ENCODE results near the gene EVX2. TPM values are rescaled to one million over a fixed set of nuclear protein-coding genes. Genes with fewer than 3 reads are reported as not detected.

Gene EVX2
- total RNA-seq: not detected

GRCh38 chr2:176083796-176084261 lies at the start of gene EVX2:
Gene EVX2 (minus strand): TSS chr2:176083962. CDS start chr2:176083776, 186 bp downstream.
- DNase-seq (ENCODE audit: low spot score): no peak

DNA sequence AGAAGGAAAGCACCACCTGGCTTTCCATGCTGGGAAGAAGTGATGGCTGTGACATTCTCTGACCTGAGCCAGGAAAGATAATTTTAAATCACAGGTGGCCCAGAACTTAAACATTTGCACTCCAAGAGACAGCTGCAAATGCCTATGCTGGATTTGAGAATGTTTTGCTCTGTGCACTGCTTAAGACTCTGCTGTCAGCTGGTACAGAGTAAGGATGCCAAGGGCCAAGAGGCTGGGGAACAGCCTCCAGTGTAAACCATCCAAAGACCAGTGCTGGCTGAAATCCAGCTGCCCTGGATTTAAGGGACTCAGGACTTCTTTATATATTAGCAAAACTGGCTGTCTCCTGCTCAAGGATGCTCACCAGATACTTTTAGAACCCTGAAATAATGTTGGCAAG lies 49.6 kb upstream of the EVX2 start:
- no peak for DNase-seq (ENCODE audit: low spot score)

GRCh38 chr2:176132205-176133171 lies 48.7 kb upstream of the EVX2 start:
- DNase-seq (ENCODE audit: low spot score): no peak

DNA sequence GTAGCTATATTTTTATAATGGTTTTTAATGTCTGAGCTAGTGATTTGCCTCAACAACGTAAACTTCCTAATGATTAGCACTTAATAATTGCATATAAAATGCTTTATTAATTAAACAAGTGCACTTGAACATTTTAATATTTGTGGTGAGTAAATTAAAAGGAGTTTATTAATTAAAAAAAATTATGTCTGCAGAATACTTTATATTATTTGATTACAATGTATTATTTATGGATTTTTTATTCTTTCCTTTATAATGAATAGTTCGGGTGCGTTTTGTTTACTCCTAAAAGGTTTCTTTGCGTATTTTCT lies 48.0 kb upstream of the EVX2 start:
- no peak for DNase-seq (ENCODE audit: low spot score)

DNA sequence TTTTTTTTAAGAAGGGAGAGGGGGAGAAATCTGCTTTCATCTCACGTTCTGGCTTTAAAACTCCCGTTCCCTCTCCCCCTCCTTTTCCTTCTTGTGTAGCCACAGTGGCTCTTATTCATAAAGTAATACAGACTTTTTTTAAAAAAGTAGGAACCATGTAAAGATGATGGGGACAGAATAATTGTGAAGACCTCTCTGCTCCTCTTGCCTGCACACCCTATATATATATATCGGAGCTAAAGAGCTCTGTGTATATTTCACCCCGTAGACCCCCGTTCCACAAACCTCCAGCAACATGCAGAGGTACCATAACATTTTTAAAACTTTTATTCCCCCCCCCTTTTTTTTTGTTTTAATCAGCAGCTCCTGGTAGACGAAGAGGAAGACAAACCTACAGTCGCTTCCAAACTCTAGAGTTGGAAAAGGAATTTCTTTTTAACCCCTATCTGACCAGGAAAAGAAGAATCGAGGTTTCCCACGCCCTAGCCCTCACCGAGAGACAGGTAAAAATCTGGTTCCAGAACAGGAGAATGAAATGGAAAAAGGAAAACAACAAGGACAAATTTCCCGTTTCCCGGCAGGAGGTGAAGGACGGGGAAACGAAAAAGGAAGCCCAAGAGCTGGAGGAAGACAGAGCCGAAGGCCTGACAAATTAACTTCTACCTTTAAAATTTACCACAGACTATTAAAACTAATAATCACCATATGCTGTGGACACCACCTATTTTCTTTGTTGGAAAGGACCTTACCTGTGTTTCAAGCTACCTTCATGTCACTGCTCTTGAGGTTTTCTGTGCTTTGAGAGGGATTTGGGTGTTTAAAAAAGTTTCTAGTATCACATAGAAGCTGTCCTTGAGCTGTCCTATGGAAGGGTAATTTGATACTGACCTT lies 47.4 kb upstream of the EVX2 start:
- DNase-seq (ENCODE audit: low spot score): no peak

- DNase-seq (ENCODE audit: low spot score): no peak
Measured at GRCh38 chr2:176130147-176130956, 46.6 kb upstream of the EVX2 start.

DNA sequence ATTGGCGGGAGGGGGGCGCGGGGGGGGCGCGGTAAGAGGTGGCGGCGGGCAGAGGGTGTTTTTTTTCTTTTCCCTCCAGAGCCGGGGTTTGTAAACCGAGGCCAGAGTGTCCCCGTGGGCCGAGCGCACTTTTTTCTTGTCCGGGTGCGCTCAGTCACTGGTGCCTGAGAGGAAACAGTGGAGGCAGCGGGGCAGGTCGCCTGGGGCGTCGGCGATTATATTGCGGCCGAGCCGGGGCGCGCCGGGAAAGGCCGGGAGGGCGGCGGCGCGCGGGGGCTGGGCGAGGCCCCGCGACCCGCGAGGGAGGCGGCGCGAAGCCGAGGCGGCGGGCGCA lies 46.0 kb upstream of the EVX2 start:
- no peak for DNase-seq (ENCODE audit: low spot score)

- DNase-seq (ENCODE audit: low spot score): no peak
Measured at GRCh38 chr2:176128982-176129796, 45.4 kb upstream of the EVX2 start, which contains the start of gene HOXD8. Gene HOXD8 (plus strand): TSS chr2:176129705. CDS start chr2:176130367, 662 bp downstream.

DNA sequence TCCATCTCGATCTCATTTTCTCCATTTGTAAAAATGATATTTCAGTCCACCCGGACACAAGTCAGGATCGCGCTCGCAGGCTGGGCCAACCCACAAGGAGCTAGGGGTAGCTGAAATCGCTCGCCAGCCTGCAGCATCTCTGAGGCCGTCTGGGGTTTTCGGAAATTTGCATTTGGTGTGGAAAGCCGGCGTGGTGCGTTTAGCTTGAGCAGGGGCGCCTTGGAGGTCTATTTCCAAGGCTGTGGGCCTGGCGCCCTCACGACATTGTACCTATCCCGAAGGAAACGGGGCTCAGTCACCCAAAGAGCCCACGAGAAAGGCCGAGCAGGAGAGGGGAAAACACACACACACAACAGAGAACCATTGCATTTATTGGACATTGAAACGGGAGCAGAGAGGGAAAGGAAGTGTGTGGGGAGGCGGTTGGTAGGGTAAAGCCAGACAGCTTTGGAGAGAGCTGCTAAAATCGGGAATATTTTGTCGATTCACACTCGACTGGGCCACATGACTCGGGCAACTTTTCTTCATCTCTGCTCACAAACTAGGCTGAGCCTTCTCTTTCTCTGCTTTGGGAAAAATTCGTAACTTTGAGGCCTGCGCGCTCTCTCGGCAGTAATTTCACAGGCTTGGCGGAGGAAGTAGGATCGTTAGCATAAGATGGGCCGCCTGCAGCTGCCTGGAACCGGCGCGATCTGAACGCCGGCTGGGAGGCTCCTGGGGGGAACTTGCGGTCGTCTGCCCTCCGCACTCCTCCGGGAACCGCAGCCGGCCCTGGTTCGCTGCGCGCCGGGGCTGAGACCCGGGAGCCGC lies 44.6 kb upstream of the EVX2 start:
- DNase-seq (ENCODE audit: low spot score): no peak

DNA sequence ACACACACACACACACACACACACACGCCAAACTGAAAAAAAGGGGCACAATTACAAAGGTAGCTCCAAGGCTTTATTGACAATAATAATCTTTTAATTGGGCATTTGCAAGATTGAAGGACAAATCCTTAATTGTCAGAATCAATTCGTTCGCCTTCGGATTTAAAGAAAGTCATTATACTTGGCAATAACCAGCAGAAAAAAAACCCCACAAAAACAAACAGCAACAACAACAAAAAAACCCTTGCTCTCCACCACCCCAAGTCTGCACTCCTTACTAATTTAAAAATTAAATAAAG lies 44.0 kb upstream of the EVX2 start:
- no peak for DNase-seq (ENCODE audit: low spot score)

DNA sequence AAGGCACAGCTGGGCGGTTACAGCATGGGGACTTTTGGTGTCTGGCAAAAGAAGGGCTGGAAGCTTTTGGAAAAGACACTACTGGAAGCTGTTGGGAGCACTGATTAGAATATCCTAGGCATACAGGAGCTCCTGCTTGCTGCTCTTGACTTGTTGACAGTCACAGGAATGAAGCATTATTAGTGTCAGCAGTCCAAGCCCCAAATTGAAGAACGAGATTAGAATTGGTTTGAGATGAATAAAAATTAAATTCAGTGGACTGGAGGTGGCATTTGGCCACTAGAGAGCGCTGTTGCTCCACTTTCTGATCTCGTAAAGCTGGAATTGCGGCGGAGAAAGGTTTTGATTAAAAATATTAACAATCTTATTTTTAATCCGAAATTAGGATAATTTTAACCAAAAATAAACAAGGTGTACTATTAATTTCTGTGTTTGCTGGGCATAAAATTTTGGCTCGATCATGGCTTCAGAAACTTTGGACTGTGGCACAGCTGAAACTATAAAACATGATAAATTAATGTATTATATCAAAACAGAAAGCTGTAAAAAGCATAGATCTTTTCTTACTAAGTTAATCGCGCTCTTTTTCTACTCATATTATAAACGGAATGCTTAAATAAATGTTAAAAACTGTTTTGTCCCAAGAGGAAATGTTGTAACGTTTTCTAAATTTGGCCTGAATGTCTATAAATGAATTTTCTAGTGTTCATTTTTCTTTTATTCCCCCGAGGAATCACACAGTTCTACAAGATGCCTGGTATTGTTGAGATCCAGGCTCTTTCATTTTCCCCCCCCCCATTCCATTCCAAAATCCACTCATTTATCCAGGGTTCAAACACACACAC lies 43.4 kb upstream of the EVX2 start:
- peak; percentile 73 for DNase-seq (ENCODE audit: low spot score)

- no peak for DNase-seq (ENCODE audit: low spot score)
Measured at GRCh38 chr2:176125772-176126054, 42.0 kb upstream of the EVX2 start.

- no peak for DNase-seq (ENCODE audit: low spot score)
Measured at GRCh38 chr2:176124947-176125771, 41.4 kb upstream of the EVX2 start.

DNA sequence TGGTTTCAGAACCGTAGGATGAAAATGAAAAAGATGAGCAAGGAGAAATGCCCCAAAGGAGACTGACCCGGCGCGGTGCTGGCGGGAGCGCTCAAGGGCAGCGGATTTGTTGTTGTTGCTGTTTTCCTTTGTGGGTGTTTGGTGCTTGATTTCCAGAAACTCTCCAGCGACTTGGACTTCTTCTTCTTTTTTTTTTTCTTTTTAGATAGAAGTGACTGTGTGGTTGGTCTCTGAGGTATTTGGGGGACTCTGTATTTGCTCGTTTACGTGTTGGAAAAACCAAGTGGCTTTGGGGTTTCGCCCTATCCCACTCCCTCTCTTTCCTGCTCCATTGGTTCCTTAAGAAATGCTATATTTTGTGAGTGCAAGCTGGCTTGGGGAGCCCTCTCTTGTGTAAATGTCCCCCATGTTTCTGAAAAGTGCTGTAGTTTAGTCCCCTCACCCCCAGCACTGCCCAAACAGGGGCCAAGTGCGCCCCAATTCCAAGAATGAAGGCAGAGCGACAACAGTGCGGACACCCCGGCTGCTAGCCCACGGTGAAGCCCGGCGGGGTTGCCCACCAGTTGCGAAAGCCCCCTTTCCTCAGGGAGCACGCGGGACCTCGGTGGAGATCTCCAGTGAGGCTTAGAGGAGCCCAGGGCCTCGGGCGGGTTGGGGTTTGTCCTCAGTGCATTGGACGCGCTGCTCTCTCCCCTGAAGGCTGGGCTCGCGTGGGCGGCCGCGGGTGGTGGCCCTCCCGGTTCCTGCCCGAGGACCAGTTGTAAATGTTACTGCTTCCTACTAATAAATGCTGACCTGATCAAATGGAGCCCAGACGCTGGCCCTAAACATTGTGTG lies 40.6 kb upstream of the EVX2 start:
- no peak for DNase-seq (ENCODE audit: low spot score)

DNA sequence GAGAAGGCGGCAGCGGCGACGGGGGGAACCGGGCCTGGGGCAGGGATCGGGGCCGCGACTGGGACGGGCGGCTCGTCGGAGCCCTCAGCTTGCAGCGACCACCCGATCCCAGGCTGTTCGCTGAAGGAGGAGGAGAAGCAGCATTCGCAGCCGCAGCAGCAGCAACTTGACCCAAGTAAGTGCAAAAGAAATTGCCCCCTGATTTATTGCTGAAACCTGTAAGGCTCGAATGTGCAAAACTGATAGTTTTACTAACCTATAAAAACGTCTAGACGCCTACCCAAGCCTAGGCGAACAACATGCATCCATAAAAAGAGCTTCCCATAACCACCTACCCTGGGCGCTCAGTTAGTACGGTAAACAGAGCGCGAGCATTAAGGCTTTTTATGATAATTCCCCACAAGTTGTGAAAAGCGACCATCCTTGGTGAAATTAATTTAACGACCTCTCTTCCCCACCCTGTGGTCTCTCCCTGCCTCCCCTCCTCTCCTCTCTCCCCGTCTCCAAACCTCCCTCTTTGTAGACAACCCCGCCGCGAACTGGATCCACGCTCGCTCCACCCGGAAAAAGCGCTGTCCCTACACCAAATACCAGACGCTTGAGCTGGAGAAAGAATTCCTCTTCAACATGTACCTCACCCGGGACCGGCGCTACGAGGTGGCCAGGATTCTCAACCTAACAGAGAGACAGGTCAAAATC lies 39.8 kb upstream of the EVX2 start:
- no peak for DNase-seq (ENCODE audit: low spot score)

DNA sequence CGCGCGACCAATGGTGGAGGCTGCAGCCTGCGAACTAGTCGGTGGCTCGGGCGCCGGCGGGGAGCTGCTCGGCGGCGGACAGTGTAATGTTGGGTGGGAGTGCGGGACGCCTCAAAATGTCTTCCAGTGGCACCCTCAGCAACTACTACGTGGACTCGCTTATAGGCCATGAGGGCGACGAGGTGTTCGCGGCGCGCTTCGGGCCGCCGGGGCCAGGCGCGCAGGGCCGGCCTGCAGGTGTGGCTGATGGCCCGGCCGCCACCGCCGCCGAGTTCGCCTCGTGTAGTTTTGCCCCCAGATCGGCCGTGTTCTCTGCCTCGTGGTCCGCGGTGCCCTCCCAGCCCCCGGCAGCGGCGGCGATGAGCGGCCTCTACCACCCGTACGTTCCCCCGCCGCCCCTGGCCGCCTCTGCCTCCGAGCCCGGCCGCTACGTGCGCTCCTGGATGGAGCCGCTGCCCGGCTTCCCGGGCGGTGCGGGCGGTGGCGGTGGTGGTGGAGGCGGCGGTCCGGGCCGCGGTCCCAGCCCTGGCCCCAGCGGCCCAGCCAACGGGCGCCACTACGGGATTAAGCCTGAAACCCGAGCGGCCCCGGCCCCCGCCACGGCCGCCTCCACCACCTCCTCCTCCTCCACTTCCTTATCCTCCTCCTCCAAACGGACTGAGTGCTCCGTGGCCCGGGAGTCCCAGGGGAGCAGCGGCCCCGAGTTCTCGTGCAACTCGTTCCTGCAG lies 39.1 kb upstream of the EVX2 start, which contains the start of gene HOXD9:
TSS of gene HOXD9 (plus strand) at position 37 of the 728 bp plus-strand sequence. CDS start at position 87, 50 bp downstream.
- DNase-seq (ENCODE audit: low spot score): no peak
